22Rv1 (cell line): ENCODE measurements around the gene MAP3K20.

ENCODE experiments used
- ZFX ChIP-seq: fragments of 450-650 bp; IDR thresholded peaks from 2 replicates; pipeline ENCODE4 v1.6.1; 2017; ENCODE audit warnings: antibody characterized with exemption, borderline replicate concordance
- TF ChIP-seq, protein P1 (sequence below): fragments of 450-650 bp; IDR thresholded peaks from 2 replicates; pipeline ENCODE4 v1.5.1; 2017; ENCODE audit warnings: mild to moderate bottlenecking

DNA sequence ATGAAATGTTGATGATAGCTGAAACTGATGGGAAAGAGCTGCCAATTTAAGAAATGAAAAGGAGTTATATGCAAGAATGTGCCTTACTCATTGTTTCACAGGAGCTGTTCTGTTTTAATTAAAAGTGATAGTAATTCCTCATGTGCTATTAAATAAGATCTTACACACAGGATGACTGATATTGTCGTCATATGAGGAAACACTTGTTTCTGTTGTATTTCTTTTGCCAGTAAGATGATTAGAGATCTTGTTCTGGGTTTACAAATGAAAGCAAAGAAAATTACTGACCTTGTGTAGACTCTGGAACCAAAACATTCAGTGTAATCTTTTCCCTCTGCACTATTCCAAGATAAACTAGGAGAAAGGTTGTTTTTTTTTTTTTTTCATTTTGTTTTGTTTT is 123.6 kb downstream of the MAP3K20 start:
- TF ChIP-seq, protein P1, sequence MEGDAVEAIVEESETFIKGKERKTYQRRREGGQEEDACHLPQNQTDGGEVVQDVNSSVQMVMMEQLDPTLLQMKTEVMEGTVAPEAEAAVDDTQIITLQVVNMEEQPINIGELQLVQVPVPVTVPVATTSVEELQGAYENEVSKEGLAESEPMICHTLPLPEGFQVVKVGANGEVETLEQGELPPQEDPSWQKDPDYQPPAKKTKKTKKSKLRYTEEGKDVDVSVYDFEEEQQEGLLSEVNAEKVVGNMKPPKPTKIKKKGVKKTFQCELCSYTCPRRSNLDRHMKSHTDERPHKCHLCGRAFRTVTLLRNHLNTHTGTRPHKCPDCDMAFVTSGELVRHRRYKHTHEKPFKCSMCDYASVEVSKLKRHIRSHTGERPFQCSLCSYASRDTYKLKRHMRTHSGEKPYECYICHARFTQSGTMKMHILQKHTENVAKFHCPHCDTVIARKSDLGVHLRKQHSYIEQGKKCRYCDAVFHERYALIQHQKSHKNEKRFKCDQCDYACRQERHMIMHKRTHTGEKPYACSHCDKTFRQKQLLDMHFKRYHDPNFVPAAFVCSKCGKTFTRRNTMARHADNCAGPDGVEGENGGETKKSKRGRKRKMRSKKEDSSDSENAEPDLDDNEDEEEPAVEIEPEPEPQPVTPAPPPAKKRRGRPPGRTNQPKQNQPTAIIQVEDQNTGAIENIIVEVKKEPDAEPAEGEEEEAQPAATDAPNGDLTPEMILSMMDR, result no peak
- no peak for TF ChIP-seq ZFX
